Myocyte (in vitro differentiated cells): ENCODE results near the gene USP2. TPM values are rescaled to one million over a fixed set of nuclear protein-coding genes. Genes with fewer than 3 reads are reported as not detected.
"Not testable (repeated sequence)": the region's sequence is repeated elsewhere in the genome, so short reads cannot be mapped to it uniquely, and the experiment has no call there.

Experiments
- DNase-seq: peaks from one replicate; pipeline ENCODE4 v3.0.0-alpha.2; 2012; ENCODE audit warnings: low read depth
- total RNA-seq: library from RNA; depleted of rRNA; stranded (reverse); fragments of >200 nt; gene quantifications from 2 replicates; pipeline ENCODE4 v1.2.3, GENCODE V29; 2014

The USP2 gene
- total RNA-seq, 1 donor from 2014 or later = 18.4 TPM

DNA sequence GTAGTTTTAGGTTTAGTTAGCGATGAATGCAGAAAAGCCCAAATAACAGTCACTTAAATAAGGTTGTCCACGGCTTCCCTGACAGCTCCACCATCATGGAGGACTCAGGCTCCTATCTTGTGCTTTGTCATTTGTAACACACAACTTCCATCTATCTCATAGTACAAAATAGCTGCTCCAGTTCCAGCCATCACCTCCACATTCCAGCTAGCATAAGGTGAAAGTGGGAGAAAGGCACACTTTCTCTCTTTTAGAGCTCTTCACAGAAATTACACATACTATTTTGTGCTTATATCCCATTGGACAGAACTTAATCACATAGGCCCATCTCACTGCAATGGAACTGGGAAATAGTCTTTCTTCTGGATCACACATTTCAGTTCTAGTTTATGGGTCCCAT, 32.8 kb upstream of the USP2 start:
- DNase-seq = no peak

- no peak for DNase-seq
Measured at GRCh38 chr11:119412072-119412471, 30.6 kb upstream of the USP2 start.

- no peak for DNase-seq
Measured at GRCh38 chr11:119410501-119410900, 29.0 kb upstream of the USP2 start.

DNA sequence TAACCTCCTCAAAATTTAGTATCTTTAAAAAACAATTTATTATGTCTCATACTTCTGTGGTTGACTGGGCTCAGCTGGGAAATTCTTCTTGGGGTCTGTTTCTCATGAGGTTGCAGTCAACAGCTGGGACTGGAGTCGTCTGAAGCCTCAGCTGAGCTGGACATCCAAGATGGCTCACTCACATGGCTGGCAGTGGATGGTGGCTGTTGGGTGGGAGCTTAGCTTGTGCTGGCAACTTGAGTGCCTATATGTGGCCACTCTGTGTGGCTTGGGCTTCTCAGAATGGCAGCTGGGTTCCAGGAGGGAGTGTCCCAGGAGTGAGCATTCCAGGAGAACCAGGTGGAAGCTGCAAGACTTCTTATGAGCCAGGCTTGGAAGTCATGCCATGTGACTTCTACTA, 28.2 kb upstream of the USP2 start:
- DNase-seq = peak; percentile 71

GRCh38 chr11:119406005-119406404, 24.5 kb upstream of the USP2 start:
- no peak for DNase-seq

- not testable (repeated sequence) for DNase-seq
Measured at GRCh38 chr11:119405448-119405847, 24.0 kb upstream of the USP2 start.

GRCh38 chr11:119404872-119405271, 23.4 kb upstream of the USP2 start:
- DNase-seq = no peak

DNA sequence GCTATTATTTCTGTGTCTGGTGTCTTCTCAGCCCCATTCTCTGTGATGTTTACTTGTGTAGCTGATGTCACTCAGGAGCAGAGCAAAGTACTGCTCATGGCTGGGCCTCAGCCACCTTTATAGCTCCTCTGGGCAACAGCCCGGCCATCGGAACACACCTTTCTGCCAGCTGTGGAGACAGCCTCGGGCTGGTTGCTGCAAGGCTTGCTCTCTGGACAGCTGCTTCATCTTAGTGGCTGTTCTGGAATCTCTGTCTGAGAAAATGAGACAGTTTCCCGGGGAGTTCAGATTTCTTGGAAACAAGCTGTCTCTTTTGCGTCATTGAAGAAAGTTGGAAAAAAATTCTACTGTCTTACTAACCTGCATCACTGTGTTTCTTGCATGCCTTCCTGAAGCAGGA, 21.5 kb upstream of the USP2 start:
- peak; percentile 65 for DNase-seq

DNA sequence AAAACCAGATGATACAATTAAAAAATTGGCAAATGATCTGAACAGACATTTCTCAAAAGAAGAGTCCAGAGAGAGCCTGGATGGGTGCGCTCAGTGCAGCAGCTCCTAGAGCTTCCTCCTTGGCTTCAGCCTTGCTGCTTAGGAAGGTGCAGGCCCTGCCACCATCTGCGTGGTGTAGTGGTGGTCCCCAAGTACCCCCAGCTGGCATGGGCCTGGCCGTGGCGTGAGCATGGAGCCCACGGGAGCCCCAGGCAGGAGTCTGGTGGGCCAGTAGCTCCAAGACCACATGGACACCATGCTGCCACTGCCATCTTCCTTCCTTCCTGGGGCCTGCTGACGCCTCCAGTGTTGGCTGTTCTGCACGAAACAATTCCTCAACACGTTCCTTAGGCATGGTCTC, 21.0 kb upstream of the USP2 start:
- DNase-seq = no peak

GRCh38 chr11:119400860-119401259, 19.4 kb upstream of the USP2 start:
- DNase-seq = no peak

DNA sequence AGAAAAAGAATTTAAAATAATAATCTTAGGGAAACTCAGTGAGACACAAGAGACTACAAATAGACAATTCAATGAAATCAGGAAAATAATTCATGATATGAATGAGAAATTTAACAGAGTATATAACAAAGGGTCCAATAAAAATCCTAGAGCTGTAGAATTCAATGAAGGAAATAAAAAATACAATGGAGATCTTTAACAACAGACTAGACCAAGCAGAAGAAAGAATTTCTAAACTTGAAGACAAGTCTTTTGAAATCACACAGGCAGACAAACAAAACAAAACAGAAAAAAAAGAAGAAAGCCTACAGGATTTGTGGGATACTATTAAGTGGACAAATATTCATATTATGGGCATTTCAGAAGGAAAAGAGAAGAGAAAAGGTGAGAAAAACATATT, 16.2 kb upstream of the USP2 start:
- no peak for DNase-seq

GRCh38 chr11:119396835-119397234, 15.3 kb upstream of the USP2 start:
- no peak for DNase-seq

DNA sequence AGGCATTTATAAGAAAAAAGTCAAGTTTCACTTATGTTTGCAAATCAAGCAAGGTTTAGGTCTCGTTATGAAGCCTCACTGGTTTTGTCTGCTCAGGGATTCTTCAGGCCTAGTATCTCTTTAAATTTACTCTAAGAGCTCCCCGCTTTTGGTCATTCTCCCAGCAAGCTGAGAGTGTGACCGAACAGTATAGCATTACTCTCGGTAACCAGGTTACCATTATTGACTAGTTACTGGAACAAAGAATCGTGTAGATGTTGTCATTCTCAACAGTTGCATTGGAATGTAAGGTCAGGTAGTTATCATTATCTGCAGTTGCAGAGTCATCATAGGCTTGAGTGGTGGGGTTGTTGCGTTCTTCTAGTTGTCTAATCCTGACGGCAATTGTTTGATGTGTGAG, 9.8 kb upstream of the USP2 start:
- no peak for DNase-seq

DNA sequence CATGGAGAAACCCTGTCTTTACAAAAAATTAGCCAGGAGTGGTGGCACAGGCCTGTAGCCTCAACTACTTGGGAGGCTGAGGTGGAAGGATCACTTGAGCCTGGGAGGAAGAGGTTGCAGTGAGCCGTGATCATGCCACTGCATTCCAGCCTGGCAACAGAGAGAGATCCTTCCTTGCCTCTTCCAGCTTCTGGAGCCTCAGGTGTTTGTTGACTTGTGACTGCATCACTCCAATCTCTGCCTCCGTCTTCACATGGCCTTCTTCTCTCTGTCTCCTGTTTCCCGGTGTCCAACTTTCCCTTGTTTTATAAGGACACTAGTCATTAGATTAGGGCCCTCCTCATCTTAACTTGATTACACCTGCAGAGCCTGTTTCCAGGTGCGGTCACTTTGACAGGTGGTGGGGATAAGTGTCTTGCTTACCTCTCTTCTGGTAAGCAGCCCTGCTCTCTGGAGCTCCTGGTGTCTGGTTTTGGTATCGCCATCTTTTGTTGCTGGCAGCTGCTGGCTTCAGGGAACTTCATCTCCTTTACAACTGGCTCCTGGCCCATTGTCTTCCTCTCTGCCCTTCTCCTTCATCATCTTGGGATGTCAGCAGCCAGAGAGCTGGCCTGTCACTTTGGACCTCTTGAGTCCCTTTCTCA, 8.2 kb upstream of the USP2 start:
- no peak for DNase-seq

DNA sequence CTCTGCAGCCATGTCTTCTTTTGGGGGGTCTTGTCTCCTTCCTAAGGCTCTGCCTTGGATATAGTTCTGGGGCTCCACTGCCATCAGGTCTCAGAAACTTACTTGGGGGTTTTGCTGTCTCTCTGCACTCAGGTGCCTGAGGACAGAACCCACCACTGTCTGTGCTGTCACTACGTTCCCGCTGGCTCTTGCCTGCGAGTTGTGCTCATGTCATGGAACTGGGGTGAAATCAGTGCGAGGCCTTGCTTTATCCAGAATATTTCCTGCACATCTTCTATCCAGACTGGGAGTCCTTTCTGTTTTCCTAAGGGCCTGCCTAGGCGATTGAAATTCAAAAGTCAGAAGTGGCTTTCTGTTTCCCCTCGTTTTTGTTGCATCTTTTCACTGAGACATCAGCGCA, 6.6 kb upstream of the USP2 start:
- DNase-seq = no peak

DNA sequence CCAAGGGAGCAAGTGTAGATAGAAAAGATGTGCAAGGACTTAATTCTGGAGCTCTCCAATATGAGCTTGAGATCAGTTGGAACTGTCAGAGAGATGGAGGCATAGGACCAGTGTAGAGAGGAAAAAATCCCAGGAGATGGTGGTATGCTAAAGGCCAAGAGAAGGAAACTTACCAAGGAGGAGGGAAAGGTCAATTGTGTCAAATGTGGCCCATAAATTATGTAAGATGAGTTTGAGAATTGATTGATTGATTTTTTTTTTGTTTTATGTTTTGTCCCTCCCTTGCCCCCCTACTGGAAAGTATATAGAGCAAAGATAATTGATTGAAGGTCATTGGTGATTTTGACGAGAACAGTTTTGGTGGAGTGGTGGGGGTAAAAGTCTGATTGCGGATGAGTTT, 2.8 kb upstream of the USP2 start:
- no peak for DNase-seq

DNA sequence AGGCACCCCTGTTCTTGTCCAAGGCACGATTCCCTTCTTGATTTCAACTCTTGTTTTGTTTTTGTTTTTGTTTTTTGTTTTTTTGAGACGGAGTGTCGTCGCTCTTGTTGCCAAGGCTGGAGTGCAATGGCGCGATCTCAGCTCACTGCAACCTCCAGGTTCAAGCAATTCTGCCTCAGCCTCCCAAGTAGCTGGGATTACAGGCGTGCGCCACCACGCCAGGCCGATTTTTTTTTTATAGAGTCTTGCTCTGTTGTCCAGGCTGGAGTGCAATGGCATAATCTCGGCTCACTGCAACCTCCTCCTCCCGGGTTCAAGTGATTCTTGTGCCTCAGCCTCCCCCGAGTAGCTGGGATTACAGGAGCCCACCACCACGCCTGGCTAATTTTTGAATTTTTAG, 1.0 kb upstream of the USP2 start:
- DNase-seq = not testable (repeated sequence)

GRCh38 chr11:119382101-119382500, 611 bp upstream of the USP2 start:
- DNase-seq = no peak

- DNase-seq = peak; percentile 43
Measured at GRCh38 chr11:119380827-119381180, 686 bp downstream of the USP2 start.

DNA sequence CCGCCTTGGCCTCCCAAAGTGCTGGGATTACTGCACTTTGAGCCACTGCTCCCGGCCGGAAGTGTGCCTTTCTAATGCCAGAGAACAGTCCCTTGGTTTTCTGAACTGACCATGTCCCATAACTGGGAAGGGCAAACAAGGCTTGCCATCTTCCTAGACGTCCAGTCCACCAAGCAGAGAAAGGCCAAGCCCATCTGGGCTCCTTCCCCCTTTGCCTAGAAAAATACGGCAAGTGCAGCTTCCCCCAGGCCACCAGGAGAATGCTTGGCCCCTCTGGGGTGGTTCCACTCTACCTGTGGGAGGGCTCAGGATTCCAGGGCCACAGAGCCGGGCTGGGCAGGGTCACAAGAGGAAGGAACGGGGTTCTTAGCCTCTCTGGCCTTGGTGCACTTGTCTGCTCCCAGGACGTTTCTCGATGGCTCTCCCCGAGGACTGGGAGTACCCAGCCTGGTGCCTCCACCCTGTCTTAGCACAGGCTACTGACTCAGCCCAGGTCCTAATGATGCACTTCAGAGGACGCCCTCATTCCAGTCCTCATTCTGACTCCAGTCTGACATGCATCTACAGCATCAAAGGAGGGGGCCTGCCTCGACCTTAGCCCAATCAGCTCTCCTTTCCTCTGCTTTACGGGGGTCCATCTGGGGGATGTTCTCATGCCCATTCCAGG, 1.2 kb downstream of the USP2 start:
- no peak for DNase-seq

DNA sequence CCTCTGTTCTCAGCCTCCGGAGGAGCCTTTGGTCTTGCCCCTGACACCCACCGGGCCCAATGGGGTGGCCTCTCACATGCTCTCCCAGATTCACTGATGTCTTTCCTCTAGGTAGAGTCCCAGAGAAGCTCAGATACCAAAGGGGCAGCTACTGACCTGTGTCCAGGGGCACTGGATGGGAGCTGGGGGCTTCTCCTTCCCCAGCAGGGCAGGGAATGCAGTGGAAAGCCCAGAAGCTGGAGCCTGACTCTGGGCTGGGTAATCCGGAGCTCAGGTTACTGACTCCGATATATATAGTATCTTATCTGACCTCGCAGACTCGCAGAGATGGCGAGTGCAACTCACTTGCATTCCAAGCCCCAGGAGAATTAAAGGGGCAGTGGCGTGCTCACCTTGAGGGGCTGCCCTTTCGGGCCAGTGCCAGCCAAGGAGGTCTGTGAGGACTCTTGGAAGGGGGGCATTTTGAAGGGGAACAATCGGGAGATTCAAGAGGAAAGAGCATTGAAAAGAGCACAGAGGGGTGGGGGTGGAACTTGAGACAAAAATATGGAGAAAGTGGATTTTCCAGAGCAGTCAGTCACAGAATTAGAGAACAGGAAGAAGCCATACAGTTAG, 2.5 kb downstream of the USP2 start:
- DNase-seq = peak; percentile 74

- DNase-seq = no peak
Measured at GRCh38 chr11:119377961-119378667, 3.4 kb downstream of the USP2 start.
